ENCODE results near the gene SPG7.

DNA sequence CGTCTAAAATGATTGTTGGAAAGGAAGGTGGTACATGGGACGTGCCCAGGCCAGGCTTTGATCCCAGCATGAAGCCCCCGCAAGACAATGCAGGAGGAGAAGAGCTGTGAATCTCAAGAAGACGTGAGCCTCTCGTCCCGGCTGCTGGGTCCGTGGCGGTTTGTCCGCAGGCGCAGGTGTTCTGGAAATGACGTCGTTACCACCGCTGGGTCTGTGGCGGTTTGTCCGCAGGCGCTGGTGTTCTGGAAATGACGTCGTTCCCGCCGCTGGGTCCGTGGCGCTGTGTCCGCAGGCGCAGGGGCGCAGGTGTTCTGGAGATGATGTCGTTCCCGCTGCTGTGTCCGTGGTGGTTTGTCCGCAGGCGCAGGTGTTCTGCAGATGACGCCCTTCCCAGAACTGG is 14.1 kb downstream of the SPG7 start:
- TF ChIP-seq, protein P1, sequence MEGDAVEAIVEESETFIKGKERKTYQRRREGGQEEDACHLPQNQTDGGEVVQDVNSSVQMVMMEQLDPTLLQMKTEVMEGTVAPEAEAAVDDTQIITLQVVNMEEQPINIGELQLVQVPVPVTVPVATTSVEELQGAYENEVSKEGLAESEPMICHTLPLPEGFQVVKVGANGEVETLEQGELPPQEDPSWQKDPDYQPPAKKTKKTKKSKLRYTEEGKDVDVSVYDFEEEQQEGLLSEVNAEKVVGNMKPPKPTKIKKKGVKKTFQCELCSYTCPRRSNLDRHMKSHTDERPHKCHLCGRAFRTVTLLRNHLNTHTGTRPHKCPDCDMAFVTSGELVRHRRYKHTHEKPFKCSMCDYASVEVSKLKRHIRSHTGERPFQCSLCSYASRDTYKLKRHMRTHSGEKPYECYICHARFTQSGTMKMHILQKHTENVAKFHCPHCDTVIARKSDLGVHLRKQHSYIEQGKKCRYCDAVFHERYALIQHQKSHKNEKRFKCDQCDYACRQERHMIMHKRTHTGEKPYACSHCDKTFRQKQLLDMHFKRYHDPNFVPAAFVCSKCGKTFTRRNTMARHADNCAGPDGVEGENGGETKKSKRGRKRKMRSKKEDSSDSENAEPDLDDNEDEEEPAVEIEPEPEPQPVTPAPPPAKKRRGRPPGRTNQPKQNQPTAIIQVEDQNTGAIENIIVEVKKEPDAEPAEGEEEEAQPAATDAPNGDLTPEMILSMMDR (IDR thresholded peaks at IDR 0.05; ENCODE audit: poor library complexity): no peak
- TF ChIP-seq EZH2phosphoT487 (IDR thresholded peaks at IDR 0.05; ENCODE audit: low read depth, severe bottlenecking, unreplicated experiment) (no peak), EZH2 (IDR thresholded peaks at IDR 0.05; ENCODE audit: borderline replicate concordance) (no peak)

Measured in hepatocyte (in vitro differentiated cells).